Pancreas (tissue), 10 donors: ENCODE results near the gene PIGT. TPM values are rescaled to one million over a fixed set of nuclear protein-coding genes. Genes with fewer than 3 reads are reported as not detected.

ENCODE experiments used
- ATAC-seq, 4 donors: fragments of 200-7000 bp; cut with Tn5 transposase; one replicate each; pipeline versions ENCODE4 v1.8.0 to v1.9.1; 2020; ENCODE audit warnings: mild to moderate bottlenecking in 4 of 4, moderate library complexity in 4 of 4
- DNase-seq, 6 donors: peaks; one replicate each; pipeline ENCODE4 v3.0.0-alpha.2; 2020
- FAIRE-seq: peaks from 2 replicates; lab custom pipeline; 2012; peaks lifted over from hg19 to GRCh38; lab: Jason Lieb, UNC
- H3K27ac ChIP-seq, 4 donors: fragments of 200-600 bp; sonication (generic); 1 replicate in 3 of 4; 2 replicates in 1 of 4; pipeline versions ENCODE4 v1.5.0 to v1.8.0; 2020
- H3K27me3 ChIP-seq, 4 donors: fragments of 200-600 bp; one replicate each; pipeline ENCODE4 v1.8.0; 2021
- H3K36me3 ChIP-seq, 3 donors: fragments of 200-600 bp; sonication (generic) in 1 of 3; one replicate each; pipeline versions ENCODE4 v1.5.0 to v1.8.0; 2020 to 2021
- H3K4me1 ChIP-seq, 3 donors: fragments of 200-600 bp; one replicate each; pipeline ENCODE4 v1.8.0; 2021
- H3K4me3 ChIP-seq, 4 donors: fragments of 200-600 bp; sonication (generic) in 2 of 4; one replicate each; pipeline versions ENCODE4 v1.5.0 to v1.8.0; 2020 to 2021
- H3K9me3 ChIP-seq, 4 donors: fragments of 200-600 bp; one replicate each; pipeline ENCODE4 v1.8.0; 2021
- WGBS, 2 donors: extraction: QIAGEN DNeasy Blood & Tissue Kit; methylation state at CpG; one replicate each; pipeline ENCODE4 v1.1.7; 2013; 5-methylcytosine and 5-hydroxymethylcytosine counted together
- intact Hi-C, 3 donors: fragments of 100-400 bp; cut with DNase I; formaldehyde crosslinking; loops; one replicate each; pipeline versions ENCODE4 v1.11.1 to v1.14.2; 2022
- polyA plus RNA-seq, 2 donors: library from polyadenylated mRNA; stranded (reverse); fragments of 200-250 nt; gene quantifications; one replicate each; pipeline ENCODE4 v1.2.3, GENCODE V29; 2013
- total RNA-seq, 6 donors: library from RNA; stranded (reverse); fragmentation: NEBNext Ultra II Directional in 4 of 6; extraction: Animal tissue kit (Norgen Biotek cat#: 25700) in 4 of 6; gene quantifications; one replicate each; pipeline versions ENCODE4 v1.2.1 to v1.2.4, GENCODE V29; 2021 to 2023
- TF ChIP-seq, protein P1 (sequence below), 4 donors: fragments of 200-600 bp; sonication (generic) in 3 of 4; IDR thresholded peaks; one replicate each; pipeline versions ENCODE4 v1.5.0 to v1.8.0; 2021; ENCODE audit warnings: antibody characterized with exemption in 4 of 4
- donor health status: healthy with polysubstance abuse.
- donor health status: DM: no; HTN: no; CAD: no; lungs with moderate emphysema.
- donor health status: DM: no; HTN: no; CAD: no.
- donor health status: control.
- donor health status: control.
- donor health status: Bipolar disorder and iron deficiency.
- donor health status: DM: yes; HTN: yes; CAD: no.
- donor health status: DM: no; HTN: no; CAD: no.
- donor health status: DM: no; HTN: no; CAD: no.
- donor health status: DM: yes; HTN: yes; CAD: no.

The PIGT gene
- total and polyA plus RNA-seq, 8 donors = 35.3 to 69.1 (median 52.7) TPM

DNA sequence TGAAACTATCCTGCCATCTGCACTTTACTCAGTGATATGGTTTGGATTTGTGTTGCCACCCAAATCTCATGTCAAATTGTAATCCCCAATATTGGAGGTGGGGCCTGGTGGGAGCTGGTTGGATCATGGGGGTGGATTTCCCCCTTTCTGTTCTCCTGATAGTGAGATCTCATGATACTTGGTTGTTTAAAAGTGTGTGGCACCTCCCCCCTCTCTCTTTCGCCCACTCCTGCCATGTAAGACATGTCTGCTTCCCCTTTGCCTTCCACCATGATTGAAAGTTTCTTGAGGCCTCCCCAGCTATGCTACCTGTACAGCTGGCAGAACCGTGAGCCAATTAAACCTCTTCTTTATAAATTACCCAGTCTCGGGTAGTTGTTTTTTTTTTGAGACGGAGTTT is 18.0 kb downstream of the PIGT start:
- Histone ChIP-seq H3K4me1 (peaks cover 0 to 4% (median 0%) of the 10 kb centered on the region in 3 donors), H3K9me3 (no peaks in the 10 kb centered on the region), H3K27ac (no peak overlapping the region), H3K36me3 (no peaks in the 10 kb centered on the region), H3K4me3 (no peak overlapping the region), H3K27me3 (no peaks in the 10 kb centered on the region)
- ATAC-seq (no peak), DNase-seq (no peak), FAIRE-seq (no peak)
- TF ChIP-seq, protein P1, sequence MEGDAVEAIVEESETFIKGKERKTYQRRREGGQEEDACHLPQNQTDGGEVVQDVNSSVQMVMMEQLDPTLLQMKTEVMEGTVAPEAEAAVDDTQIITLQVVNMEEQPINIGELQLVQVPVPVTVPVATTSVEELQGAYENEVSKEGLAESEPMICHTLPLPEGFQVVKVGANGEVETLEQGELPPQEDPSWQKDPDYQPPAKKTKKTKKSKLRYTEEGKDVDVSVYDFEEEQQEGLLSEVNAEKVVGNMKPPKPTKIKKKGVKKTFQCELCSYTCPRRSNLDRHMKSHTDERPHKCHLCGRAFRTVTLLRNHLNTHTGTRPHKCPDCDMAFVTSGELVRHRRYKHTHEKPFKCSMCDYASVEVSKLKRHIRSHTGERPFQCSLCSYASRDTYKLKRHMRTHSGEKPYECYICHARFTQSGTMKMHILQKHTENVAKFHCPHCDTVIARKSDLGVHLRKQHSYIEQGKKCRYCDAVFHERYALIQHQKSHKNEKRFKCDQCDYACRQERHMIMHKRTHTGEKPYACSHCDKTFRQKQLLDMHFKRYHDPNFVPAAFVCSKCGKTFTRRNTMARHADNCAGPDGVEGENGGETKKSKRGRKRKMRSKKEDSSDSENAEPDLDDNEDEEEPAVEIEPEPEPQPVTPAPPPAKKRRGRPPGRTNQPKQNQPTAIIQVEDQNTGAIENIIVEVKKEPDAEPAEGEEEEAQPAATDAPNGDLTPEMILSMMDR (IDR thresholded peaks at IDR 0.05) = no peak
- intact Hi-C loops = loop anchor here in 2 of 3 donors (5.0 to 10.0 kb wide), 2 partner anchors 117 to 119 kb away; no protein-coding TSS in a partner anchor
- WGBS, 2 donors = 91 to 94% methylated on average over 4 of the region's 4 CpGs

GRCh38 chr20:45436732-45437485 is 21.0 kb downstream of the PIGT start:
- DNase-seq (peak; percentile 79 to 96 (median 88)), FAIRE-seq (no peak), ATAC-seq (peak; percentile 99 to 100 (median 99))
- TF ChIP-seq, protein P1 (IDR thresholded peaks at IDR 0.05) = peak; percentile 84 to 95 (median 90)
- Histone ChIP-seq H3K27me3 (no peaks in the 10 kb centered on the region), H3K4me3 (peak overlapping the region; percentile 26 to 58 (median 38)), H3K36me3 (no peaks in the 10 kb centered on the region), H3K4me1 (peaks cover 0 to 4% (median 0%) of the 10 kb centered on the region in 3 donors), H3K27ac (peak overlapping the region; percentile 4 to 68 (median 54)), H3K9me3 (no peaks in the 10 kb centered on the region)
- 7 to 8% methylated on average over 33 of the region's 33 CpGs for WGBS, 2 donors
- intact Hi-C loops = loop anchor here in 2 of 3 donors (5.0 to 10.0 kb wide), 2 partner anchors 65 to 122 kb away; no protein-coding TSS in a partner anchor

- H3K27me3 ChIP-seq = no peaks in the 10 kb centered on the region
- intact Hi-C loops = no loop called here
- FAIRE-seq (no peak), DNase-seq (no peak), ATAC-seq (no peak)
- H3K9me3 ChIP-seq = no peaks in the 10 kb centered on the region
- H3K27ac ChIP-seq = no peak overlapping the region
- peaks cover 0 to 4% (median 0%) of the 10 kb centered on the region in 3 donors for H3K4me1 ChIP-seq
- no peak overlapping the region for H3K4me3 ChIP-seq
- no peaks in the 10 kb centered on the region for H3K36me3 ChIP-seq
- TF ChIP-seq, protein P1 (IDR thresholded peaks at IDR 0.05) = no peak
- WGBS, 2 donors = 79 to 83% methylated on average over 3 of the region's 3 CpGs
Measured at GRCh38 chr20:45440424-45440823, 24.5 kb downstream of the PIGT start.

DNA sequence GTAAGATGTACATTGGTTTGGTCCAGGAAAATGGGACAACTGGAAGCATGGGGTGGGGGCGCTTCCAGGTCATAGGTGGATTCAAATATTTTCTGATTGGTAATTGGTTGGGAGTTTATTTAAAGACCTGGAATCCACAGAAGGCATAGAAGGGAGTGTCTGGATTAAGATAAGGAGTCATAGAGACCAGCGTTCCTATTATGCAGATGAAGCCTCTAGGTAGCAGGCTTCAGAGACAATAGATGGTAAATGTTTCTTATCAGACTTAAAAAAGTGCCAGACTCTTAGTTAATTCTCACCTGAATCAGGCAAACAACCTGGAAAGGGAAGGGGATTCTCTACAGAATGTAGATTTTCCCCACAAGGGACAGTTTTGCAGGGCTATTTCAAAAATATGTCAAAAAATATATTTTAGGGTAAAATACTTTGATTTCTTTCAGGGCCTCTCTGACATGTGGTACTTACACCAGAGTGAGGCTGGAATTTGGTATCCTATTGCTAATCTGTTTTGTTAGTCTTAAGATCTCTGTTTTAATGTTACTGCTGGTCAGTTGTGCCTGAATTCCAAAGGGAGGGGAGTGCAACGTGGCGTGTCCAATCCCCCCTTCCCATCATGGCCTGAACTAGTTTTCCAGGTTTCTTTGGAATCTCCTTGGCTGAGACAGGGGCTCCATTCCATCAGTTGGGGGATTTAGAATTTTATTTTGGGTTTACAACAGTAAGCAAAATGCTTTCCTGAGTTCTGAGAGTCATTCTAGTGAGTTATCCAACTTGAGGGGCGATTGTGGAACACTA is 25.1 kb downstream of the PIGT start:
- TF ChIP-seq, protein P1 (IDR thresholded peaks at IDR 0.05) = no peak
- no peak for DNase-seq
- FAIRE-seq = no peak
- 64 to 67% methylated on average over 5 of the region's 5 CpGs for WGBS, 2 donors
- Histone ChIP-seq H3K4me1 (peaks cover 0 to 4% (median 0%) of the 10 kb centered on the region in 3 donors), H3K27me3 (no peaks in the 10 kb centered on the region), H3K4me3 (no peak overlapping the region), H3K9me3 (no peaks in the 10 kb centered on the region), H3K27ac (no peak overlapping the region), H3K36me3 (no peaks in the 10 kb centered on the region)
- ATAC-seq = no peak
- intact Hi-C loops = no loop called here
